ENCODE results near the gene SPAG5.

SPAG5 gene

DNA sequence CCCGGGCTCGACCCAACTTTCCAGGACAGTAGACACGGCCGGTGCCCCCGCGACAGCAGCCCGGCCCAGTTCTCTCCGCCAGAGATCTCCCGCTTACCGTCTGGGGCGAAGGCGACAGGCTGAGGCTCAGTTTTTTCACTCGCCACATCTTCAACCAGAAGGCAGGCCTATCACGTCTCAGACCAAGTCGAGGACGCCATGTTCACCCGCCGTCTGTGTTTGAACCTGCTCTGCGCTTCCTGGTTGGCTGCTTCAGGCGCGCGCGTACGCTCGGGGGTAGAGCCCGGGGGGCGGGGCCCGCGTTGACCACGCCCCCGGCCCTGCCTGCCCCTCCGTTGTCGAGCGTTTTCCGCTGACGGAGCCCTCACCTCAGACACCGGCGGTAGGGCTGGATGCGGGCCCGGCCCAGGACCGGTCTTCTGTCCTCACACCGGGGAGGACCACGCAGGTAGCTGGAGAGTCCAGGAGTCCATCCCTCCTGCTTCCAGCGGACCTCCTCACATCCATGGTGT, at the start of gene SPAG5:
SPAG5 (minus strand) TSS at position 227 of the 512 bp plus-strand sequence; CDS start at position 148, 79 bp downstream.
- peak; percentile 75 to 89 (median 86) for DNase-seq (ENCODE audit: low read depth in 4 of 4, low spot score in 1 of 4)

DNA sequence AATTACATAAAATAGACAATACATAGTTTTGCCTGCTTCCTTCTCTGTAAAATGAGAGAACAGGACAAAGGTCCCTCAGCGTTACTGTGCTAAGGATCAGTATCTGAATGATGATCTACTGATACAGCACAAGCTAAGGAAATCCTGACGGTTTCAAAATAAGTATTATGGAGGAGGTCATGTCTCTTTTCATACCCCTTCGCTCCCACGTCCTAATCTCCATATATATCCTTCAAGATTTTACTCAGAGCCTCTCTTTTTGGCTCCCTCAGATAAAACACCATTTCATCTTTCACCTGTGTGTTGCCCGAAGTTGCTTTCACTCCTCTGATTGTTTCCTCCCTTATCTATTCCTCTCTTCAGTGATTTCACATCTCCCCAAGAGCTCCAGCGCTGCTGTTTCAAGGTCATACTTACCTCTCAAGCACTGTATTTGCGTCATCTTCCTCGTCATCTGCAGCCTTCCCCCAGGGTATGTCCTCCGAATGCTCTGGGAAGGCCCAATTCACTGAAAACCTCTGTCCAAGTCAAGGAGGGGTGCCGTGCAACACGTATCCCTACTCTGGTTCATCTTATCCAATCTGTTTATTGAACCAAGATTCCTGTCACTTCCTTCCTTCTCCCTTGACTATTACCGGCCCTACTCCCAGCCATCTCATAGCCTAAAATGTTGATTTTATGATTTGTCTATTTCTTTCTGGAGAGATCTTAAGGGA, 47.4 kb upstream of the SPAG5 start:
- DNase-seq (ENCODE audit: low read depth in 4 of 4, low spot score in 1 of 4), result no peak

DNA sequence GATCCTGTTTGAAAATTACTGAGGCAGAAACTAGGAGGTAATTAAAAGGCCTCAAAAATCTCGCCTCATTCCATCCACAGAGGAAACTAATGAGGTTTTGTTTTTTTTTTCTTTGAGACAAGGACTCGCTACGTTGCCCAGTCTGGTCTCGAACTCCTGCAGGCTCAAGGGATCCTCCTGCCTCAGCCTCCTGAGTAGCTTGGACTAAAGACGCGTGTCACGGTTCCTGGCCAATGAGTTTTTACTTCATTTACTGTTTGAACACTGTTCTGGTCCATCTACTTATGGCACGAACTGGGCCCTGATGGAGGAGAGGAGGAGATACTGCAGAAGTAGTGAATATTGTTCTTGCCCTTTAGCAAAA, 46.7 kb upstream of the SPAG5 start:
- no peak for DNase-seq (ENCODE audit: low read depth in 4 of 4, low spot score in 1 of 4)

GRCh38 chr17:28644787-28645575, 46.2 kb upstream of the SPAG5 start, which contains the start of gene BLTP2:
BLTP2 (minus strand) TSS chr17:28645158; CDS start chr17:28645056, 102 bp downstream.
- peak; percentile 87 to 95 (median 92) for DNase-seq (ENCODE audit: low read depth in 4 of 4, low spot score in 1 of 4)

- no peak for DNase-seq (ENCODE audit: low read depth in 4 of 4, low spot score in 1 of 4)
These were observed 45.4 kb upstream of the SPAG5 start for GRCh38 chr17:28643983-28644786.

- no peak for DNase-seq (ENCODE audit: low read depth in 4 of 4, low spot score in 1 of 4)
These were observed 42.8 kb upstream of the SPAG5 start for GRCh38 chr17:28641579-28641978.

- no peak for DNase-seq (ENCODE audit: low read depth in 4 of 4, low spot score in 1 of 4)
These were observed 36.7 kb upstream of the SPAG5 start for GRCh38 chr17:28635506-28635905.

DNA sequence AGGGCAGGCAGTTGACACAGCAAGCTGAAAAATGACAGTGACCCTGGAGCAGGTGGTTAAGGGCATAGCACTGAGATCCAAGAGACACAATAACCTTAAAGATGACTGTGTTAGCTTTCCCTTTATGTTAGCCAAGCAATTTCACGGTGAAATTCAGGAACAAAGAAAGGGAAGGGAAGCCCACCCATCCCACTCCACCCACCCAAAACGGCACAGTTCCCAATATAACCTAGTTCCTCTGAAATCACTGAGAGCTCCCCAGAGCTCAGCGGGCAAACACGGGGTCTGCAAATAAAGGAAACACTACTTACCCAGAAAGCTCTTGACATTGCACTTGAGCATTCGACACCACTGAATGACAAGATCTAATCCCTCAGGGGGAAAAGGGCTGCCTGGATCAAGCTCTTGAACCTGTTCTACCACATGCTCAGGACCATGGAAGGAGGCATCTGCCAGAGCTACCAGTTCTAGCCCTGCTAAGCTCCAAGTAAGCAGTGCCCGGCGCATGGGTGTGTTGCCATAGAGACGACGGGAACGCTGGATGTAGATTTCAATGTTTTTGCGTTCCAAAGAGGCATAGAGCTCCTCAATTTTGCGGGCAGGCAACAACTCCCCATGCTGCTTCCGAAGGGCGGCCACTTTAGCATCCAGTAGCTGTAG, 35.5 kb upstream of the SPAG5 start:
- no peak for DNase-seq (ENCODE audit: low read depth in 4 of 4, low spot score in 1 of 4)

- DNase-seq (ENCODE audit: low read depth in 4 of 4, low spot score in 1 of 4), result no peak
These were observed 28.0 kb upstream of the SPAG5 start for GRCh38 chr17:28626818-28627217.

DNA sequence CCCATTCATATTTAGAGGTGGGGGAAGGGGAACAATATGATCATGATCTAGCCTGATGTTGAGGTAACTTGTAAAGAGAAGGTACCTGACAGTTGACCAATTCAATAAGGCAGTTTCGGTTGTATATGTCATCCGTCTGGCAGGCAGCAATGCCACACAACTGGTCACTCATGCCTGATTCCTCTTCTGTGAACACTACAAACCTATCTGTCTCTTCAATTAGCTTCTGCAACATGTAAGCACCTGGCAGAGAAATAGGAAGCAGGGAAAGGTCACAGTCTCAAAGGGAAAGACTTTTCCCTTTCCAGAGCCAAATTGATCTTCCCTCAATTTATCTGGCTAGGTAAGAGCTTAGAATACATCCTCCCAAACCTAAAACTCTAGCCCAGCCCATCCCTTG, 25.3 kb upstream of the SPAG5 start:
- DNase-seq (ENCODE audit: low read depth in 4 of 4, low spot score in 1 of 4), result no peak

- no peak for DNase-seq (ENCODE audit: low read depth in 4 of 4, low spot score in 1 of 4)
These were observed 24.9 kb upstream of the SPAG5 start for GRCh38 chr17:28623696-28624095.

GRCh38 chr17:28622186-28622585, 23.4 kb upstream of the SPAG5 start:
- no peak for DNase-seq (ENCODE audit: low read depth in 4 of 4, low spot score in 1 of 4)

DNA sequence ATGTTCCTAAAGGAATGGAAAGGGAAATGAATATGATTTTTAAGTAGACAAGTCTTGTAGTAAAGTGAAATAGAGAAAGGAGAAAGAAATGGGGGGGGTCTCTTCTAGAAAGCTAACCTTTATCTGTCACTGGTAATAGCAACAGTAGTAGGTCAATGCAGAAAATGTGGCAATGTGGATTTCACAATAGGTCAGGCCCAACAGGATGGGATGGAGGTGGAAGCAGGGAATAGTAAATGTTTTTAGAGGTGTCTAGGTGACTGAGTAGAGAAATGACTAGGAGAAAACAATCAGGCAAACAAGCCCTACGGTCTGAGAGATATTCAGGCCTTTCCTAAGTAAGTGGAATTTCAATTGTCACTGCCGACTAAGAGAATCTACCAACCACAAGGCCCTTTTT, 21.2 kb upstream of the SPAG5 start:
- no peak for DNase-seq (ENCODE audit: low read depth in 4 of 4, low spot score in 1 of 4)

DNA sequence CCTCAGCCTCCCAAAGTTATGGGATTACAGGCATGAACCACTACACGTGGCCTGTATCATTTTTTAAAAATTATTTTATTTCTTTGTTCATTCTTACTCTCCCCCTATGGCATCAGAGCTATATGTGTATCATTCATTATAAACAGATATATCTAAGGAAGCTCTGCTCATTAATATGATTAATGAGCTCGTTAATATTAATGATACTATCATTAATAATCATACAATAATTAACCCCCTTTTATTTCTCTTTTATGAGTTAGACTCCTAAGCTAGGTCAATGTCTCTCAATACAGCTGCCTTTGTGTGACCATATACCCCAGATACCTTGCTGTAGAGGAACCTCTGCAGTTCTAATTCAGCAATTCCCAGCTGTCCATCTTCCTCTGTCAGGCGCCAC, 19.6 kb upstream of the SPAG5 start:
- no peak for DNase-seq (ENCODE audit: low read depth in 4 of 4, low spot score in 1 of 4)

DNA sequence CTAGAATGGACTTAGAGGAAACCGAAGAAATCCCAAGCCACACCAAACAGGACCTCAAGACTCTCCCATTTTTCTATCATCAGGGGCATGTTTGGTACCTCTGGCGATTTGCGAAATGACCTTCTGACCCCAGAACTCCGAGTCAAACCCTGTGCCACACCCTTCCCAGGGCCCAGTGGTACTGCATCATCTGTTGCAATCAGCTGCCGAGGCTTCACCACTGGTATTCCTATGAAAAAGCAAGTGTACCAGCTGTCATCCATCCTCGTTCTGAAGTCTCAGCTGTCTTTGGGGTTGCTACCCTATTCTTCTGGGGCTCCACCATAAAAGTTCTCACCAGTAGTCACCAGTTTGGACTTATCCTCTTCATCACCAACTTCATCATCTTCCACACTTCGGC, 17.5 kb upstream of the SPAG5 start:
- no peak for DNase-seq (ENCODE audit: low read depth in 4 of 4, low spot score in 1 of 4)

GRCh38 chr17:28615260-28615940, 16.6 kb upstream of the SPAG5 start:
- DNase-seq (ENCODE audit: low read depth in 4 of 4, low spot score in 1 of 4), result no peak

- no peak for DNase-seq (ENCODE audit: low read depth in 4 of 4, low spot score in 1 of 4)
These were observed 15.1 kb upstream of the SPAG5 start, which contains the start of gene RSKR for GRCh38 chr17:28613931-28614381. RSKR (minus strand) TSS chr17:28614185; CDS start chr17:28614161, 24 bp downstream.

GRCh38 chr17:28612936-28613872, 14.4 kb upstream of the SPAG5 start:
- DNase-seq (ENCODE audit: low read depth in 4 of 4, low spot score in 1 of 4), result peak in 2 of 4 experiments; percentile 12 to 13

GRCh38 chr17:28612531-28612930, 13.7 kb upstream of the SPAG5 start:
- no peak for DNase-seq (ENCODE audit: low read depth in 4 of 4, low spot score in 1 of 4)

All from stimulated activated CD4-positive, alpha-beta T cell treated with anti-CD3 and anti-CD28 coated beads, Interleukin-1b, Interleukin-23, amount 100 ng/mL, for 24 hours (primary cell).